Activated CD4-positive, alpha-beta T cell treated with anti-CD3 and anti-CD28 coated beads, Interleukin-2, amount 50 U/mL, for 4 hours (primary cell): ENCODE data around the gene SLC7A6.

Source experiments
- DNase-seq, 2 experiments: peaks; one replicate each; pipeline ENCODE4 v3.0.0-alpha.2; 2020

Gene SLC7A6

DNA sequence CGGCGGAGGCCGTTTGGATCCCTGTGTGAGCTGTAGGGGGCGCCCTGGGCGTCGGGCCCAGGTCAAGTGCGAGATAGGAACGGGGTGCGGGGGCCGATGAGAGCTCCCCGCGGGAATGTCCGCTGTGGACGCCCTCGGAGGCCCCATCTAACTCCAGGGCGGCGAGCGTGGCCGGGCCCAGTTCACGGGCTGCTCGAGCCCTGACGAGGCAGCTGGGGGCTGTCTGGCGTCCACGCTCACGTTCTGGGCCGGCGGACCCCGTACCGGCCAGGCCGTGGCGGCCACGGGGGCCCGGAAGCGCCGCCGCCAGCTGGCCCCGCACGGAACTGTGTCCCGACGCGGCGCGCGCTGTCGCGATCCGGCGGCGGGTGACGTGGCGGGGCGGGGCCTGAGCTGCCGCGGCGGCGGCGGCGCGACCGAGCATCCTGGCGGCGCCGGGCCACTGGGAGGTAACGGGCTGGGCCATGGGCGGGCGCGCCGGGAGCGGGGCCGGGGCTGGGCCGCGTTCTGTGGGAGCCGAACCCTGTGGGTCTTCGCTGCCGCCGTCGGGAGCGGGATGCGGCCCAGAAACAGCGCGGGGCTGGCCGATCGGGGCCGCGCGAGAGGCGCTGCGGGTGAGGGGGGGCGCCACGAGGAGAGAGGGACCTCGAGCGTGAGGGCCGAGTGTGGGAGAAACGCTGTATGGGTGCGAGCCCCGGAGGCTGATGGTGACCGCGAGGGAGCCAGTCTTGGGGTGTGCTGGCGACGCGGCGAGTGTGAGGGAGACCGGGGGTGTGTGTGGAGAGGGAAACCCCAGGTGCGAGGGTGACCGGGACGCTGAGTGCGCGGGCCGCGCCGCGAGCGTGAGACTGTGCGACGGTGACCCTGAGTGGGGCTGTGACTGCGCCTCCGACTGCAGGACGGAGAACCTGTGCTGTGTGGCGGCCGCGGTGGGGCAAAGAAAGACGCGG is at the start of gene SLC7A6:
Gene SLC7A6 (plus strand): TSS at position 399 of the 950 bp plus-strand sequence. CDS start 10,201 bp downstream, outside the sequence.
- peak; percentile 79 to 81 for DNase-seq

DNA sequence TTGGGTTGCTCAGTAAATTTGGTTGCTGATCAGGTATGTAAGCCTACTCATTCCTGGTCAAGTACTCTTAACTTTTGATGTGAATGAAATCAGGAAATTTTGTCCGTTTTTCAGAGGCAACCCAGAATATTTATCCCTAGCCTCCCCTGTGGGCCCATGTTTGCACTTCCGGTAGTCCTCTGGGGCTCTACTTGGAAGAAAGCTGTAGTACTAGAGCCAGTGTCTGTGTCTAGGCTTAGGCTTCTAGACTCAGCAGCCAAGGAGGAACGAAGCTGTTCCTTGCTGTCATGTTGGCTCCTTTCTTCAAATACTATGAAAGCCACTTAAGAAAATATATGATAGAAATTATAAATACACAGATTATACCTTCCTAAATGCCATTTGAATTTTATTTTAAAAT is 49.6 kb upstream of the SLC7A6 start:
- DNase-seq, result no peak

DNA sequence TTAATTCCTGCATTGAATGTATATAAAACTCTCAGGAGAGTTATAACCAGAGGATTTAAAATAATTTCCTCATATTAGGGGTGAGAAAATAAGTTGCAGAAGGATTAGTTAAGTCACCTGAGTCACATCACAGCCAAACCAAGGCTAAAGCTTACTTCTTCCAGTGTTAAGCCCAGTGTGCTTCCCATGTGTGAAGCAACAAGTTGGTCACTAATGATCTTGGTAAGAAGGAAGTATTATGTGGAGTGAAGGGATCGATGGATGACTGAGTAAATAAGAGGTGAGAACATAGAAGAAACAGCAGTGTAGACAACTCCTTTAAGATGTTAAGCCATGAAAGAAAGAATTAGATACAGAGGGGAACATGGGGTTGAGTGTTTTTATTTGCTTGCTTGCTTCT is 49.0 kb upstream of the SLC7A6 start:
- DNase-seq, result no peak

DNA sequence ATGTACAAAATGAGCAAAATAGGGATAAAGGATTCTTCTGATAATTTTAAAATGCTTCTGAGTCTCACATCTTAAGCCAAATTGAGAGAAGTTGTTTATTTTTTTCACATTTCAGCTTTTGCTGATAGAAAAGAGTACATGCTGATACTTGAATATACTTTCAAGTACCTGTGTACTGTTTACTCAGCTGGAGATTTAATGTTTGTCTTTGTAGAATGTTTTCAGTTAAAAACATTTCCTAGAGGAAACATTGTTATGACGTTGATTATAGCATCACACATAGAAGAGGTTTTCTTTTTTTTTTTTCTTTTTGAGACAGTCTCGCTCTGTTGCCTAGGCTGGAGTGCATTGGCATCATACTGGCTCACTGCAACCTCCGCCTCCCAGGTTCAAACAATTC is 48.1 kb upstream of the SLC7A6 start:
- no peak for DNase-seq

DNA sequence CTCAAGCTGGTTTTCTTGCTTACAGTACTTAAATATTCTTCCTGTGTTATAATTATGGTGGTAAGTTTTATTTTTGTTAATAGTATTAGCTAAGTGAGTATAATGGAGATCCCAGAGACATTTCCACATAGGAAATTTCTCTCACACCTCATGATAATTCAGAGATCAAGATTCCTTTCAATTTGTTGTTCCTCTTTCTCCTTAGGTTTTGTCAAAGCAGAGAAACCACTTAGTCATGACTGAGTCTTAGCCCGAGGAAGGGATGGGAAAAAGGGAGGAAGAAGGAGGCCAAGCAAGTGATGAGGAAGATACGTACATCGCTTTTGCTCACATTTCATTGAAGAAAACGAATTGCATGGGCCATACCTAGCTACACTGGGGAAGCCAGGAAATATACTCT is 46.8 kb upstream of the SLC7A6 start:
- DNase-seq, result no peak

DNA sequence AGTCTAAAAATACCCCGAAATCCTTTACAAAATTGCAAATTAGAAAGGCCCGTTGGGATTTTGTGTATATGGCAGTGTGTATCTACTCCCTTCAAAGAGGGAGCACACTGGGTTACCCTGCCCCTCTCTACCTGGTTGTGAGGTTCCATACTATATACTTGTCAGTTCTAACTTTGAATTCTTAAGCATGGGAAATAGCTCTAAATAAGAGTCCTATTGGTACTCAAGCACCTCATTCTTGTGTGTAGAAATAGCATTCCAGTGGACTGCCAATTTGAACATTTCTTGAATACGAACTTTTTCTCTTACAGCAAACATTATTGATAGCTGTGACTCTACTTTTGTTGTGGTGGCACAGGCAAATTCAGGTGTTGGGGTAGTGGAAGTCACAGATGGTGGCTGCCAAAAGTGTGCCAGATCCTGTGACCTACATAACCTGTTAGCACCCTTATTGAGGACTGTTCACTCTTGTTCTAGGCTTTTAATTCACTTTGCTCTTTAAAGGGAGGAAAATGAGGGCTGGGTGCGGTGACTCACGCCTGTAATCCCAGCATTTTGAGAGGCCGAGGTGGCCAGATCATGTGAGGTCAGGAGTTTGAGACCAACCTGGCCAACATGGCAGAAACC is 44.5 kb upstream of the SLC7A6 start:
- no peak for DNase-seq

DNA sequence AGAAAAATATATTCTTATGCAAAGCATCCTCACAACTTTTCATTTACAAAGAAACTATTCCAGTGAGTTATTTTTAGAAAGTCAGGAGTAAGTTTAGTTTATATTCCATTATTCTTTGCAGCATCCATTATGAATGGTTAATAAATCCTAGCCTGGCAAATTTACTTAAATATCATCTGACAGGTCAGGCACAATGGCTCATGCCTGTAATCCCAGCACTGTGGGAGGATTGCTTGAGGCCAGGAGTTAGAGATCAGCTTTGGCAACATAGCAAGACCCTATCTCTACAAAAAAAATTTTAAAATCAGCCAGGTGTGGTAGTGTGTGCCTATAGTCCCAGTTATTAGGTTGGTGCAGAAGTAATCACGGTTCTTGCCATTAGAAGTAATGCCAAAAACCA is 41.3 kb upstream of the SLC7A6 start:
- no peak for DNase-seq

DNA sequence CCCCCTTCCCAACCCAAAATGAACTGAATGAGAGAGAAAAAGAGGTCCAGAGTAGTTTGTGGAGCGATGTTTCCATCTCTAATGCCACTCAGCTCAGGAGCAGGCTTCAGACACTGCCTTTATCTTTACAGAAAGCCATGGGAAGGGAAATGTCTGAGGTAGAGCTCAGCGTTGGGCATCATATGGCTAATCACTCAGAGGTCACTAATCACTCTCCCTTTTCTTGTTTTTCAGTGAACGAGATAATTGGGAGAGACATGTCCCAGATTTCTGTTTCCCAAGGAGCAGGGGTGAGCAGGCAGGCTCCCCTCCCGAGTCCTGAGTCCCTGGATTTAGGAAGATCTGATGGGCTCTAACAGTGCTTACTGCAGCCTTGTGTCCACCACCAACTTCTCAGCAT is 38.2 kb upstream of the SLC7A6 start:
- no peak for DNase-seq

DNA sequence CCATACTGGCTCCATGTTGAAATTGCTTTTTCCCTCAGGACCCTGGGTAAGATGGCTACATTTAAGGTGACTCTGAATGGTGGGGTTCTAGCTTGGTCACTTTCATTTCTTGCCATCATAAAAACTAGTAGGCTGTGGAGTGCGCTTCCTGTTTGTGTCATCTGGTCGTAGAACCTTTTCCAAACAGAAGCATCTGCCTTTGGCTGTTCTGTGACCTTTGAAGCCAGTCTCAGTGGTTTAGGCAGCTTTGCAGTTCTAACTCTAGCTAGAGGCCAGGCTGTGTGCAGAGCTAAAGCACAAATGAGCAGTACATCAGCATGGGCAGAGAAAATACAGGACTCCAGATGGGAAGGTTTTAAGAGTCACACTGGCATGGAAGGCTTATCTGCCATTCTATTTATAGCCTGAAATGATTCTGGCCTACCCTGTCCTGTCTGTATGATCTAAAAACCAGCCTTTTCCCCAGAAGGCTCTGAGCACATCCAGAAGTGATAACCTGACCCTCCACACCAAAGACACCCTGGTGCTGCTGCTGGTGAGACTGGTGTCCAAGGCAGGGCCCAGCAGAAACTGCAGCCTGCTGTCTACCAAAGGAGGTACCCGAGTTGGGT is 37.0 kb upstream of the SLC7A6 start:
- DNase-seq, result no peak

DNA sequence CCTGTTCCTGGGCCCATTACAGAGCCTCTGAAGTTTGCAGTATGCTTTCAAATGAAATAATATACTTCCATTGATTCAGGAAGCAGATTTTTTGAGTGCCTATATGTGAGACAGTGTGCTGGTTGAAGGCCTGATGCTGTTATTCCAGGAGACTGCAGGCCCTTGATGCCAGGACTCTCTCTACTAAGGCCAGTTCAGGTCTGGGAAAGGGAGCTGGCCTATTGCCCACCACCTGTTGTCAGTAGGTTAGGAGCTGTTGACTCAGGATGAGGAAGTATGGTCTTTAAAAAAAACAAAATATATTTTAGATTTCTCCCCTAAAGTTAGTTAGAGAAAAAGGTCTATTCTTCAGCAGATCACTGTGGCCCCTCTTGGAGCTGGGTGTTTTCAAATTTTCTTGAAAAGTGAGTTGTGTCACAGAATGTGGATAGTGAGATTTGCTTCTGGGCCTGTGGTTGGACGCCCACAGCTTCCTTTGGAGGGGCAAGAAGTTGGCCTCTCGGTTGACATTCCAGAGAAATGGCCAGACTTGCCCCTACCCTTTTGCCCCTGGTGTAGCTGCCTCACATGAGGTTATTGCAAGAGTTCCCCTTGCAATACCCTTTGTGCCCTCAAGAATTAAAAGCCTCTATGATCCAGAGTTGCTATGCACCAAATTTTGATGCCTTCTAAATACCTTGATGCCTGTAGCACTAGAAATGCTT is 36.3 kb upstream of the SLC7A6 start:
- DNase-seq, result no peak

DNA sequence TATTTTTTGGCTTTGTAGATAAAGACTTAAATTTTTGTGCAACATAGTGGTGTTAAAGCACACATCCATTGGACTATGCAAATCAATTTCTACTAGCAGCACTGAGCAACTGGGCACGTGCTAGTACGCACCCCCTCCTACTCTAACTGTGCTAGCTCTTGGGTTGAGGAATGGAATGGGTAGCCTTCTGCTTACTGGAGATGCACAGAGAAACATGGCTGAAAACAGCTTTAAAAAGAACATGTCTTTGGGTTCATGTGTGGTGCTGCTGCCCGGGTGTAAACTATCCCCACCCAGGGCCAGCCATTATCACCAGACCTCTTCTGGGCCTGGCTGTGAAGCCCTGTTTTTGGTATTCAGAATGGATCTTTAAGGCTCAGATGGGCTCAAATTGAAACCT is 35.7 kb upstream of the SLC7A6 start:
- DNase-seq, result no peak

DNA sequence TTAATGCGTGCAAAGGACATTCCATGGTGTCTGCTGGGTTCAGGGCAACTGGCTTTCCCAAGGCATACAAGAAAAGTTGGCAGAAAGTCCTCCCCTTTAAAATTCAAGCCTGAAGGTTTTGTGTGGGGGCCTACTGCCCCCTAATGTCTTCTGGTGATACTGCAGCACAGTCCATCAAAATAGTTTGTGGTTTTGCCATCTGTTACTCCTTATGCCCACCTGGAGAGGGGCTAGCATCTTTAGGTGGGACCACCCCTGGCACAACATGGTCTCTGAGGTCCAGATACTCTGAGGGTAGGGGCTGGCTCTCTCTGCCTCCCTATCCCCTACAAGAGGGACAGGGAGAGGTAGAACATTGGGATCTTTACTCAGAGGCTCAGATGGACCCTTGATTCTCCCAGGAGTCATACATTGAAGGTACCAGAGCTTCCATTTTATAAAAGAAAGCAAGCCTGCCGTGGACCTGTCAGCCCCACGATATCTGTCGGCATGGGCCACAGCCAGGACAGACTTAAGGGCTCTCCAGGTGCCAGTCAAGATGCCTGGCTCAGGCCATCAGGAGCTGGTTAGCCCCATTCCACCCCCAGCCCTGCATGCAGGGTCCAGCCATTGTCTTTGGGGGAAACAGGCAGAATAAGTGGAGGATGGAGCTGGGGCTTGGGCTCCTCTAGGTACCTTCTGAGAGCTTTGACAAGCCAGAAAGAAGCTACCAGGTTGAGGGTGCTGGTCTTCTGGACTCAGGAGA is 34.7 kb upstream of the SLC7A6 start:
- peak; percentile 39 to 44 for DNase-seq

DNA sequence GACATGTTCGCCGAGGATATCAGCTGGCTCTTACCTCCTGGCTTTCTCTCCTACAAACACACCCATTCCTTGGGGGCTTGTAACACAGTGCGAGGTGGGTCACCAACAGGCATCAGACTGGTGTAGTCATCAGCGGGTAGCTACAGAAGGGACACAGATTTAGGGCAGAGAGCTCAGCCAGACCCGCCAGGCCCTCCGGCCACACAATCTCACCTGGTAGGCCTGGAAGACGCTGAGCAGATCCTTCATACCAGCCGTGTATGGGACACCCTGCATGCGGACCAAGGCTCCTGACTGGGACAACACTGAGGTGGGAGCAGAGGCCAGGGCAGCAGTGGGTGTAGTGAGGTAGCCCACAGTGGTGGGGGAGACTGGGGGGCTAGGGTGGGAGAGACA is 34.2 kb upstream of the SLC7A6 start:
- no peak for DNase-seq

DNA sequence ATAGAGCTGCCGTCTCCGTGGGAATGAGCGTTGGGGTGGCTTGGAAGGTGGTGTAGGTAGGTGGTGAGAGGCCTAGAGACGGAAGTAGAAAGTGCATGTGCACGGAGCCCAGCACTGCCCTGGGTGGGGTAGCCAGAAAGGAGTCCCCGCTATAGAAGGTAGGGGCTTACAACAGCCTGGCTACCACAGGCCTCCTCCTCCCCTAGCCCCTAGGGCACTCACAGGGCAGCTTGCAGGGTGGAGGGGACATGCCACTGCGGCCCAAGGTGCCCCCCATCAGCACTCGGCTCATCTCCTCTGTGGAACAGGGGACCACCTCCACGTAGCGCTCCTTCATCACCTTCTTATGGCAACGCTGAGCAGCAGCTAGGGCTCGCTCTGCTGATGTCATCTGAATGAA is 33.4 kb upstream of the SLC7A6 start:
- no peak for DNase-seq

DNA sequence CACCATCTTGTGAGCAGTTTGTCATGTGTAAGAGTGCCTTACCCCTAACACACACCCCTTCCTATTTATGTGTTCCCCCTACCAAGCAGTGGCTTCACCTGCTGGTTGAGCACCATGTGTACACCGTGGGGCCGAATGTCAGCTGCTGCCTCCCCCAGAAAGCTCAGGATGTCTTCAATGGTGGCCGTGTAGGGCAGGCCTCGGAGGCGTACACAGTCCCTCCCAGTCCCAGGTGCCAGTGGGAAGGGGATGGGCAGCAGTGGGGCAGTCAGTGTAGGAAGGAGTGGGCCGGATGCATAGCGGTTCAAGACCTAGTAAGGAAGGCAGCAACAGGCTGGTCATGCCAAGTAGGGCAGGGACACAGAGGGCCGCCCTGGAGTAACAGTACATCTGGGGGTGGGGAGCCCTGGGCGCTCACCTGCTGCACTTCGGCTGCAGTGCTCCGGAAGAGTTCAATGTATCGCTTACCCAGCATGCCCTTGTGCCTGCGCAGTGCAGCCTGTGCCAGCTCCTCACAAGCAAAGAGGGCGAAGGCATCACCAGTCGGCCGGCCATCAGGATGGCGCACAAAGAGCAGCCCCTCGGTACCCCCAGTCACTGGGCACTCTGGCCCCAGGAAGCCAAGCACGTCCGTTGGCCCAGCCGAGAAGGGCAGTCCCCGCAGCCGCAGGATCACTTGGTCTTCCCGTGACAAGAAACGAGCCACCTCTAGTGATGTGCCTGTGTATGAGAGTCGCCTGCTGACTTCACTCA is 32.8 kb upstream of the SLC7A6 start:
- no peak for DNase-seq

DNA sequence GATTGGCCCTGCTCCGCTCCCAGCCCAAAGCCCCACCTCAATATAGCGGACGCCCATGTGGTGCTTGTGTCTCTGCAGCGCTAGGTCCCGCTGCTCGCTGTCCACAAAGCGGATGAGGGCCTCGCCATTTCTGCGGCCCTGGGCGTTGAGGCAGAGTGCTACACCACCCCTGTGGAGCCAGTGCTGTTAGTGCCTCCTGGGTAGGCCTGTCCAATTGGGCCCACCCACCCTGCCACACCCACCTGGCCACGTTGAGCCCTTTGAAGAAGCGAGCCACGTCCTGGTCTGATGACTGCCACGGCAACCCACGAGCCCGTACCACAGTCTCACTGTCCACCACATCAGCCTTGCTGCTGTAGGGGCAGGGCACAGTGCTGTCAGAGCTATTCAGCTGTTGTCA is 32.0 kb upstream of the SLC7A6 start:
- no peak for DNase-seq

DNA sequence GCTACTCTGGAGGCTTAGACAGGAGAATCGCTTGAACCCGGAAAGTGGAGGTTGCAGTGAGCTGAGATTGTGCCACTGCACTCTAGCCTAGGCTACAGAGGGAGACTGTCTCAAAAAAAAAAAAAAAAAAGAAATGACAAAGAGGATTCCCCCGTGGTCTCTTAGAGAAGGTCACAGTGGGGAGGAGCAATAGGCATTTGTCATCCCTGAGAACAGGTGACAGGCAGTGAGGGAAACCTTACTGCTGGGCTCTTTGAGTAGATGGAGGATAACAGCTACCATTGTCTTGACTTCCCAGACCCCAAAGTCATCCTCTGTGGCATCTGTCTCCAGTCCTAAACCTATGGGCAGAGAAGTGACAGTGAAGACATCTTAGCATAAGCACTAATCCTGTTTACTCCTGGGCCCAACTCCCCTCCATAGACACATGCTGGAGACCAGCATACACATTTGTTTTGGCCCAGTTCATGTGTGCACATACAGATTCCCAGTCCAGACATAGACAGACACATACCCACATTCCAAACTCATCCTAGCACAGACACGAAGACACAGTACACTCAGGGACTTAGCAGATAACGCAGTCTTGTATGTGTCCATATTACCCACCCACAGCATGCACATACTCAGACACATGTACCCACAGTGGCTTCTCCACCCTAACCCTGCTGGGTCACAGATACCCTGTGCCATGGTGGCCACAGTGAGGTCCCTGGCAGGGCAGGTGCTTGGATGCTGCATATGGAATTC is 31.1 kb upstream of the SLC7A6 start:
- no peak for DNase-seq

DNA sequence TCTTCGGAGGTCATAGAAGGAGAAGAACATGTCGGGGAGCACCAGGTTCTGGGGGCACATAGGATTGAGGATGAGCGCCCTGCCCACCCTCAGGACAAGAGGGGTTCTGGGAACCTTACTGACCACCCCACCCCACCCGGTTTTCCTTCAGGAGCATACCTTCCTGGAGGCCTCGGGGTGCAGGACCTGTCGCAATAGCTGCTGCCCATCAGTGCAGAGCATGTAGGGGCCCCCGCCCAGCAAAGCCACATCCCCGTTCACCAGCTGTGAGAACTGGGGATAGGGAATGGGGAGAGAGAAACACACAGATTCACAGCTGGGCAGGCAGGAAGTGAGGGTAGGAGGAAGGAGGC is 30.5 kb upstream of the SLC7A6 start:
- no peak for DNase-seq

DNA sequence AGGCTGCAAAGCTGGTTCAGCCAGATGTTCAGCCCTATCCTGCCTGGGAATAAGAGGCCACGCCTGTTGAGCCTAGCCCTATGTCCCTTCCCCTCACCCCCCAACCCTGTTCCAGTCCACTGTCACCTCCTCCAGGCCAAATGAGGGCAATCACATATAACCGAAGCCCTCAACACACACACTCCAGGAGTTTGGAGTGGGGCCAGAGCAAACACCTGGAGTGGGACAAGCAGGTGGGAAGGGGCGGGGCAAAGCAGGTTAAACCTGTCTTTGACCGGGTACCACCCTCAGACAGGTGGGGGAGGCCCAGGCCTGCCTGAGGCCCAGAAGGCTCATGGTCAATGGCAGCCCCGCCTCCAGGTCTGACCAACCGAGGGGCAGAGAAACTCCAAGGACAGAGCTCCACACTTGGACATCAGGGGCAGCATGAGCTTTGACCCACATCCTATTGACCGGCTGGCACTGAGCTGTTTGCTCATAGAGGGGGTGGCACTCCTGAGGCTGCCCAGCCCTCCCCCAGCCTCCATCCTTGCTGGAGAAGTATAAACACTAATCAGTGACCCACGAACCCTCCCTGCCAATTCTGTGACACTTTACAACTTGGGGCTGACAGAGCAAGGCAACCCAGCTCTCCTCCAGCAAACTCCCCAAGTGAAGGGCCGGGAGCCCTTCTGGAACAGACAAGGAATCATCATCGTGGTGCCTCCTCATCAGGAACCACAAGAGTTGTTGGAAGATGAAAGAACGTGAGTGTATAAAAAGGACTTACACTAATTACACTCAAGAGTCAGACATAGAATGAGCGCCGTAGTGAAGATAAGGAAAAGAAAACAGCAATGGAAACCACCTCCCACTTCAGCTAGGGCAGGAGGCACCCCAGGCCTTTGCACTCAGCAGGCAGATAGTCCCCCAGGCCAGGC is 29.9 kb upstream of the SLC7A6 start:
- DNase-seq, result no peak
